ENCODE results near the gene GLP2R.
A peak's percentile ranks its signal among the peaks of the same experiment; 100 is the strongest.

The GLP2R gene

DNA sequence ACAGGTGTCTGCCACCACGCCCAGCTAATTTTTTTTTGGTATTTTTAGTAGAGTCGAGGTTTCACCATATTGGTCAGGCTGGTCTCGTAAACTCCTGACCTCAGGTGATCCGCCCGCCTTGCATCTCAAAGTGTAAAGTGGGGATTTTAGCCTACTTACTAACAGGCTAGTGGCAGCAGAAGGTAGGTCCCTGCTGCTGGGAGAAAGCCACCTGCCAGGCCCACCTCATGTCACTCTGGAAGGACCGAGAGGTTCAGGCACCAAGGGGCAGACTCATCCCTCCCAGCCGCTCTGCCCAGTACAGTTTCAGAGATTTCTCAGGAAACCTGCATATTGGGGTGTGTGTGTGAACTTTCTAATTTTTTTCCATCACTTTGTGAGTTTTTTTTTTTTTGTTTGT is 81.4 kb downstream of the GLP2R start:
- Mint-ChIP-seq H3K27ac (no peak overlapping the region), H3K27me3 (ENCODE audit: low read depth) (peaks cover 17% of the 10 kb centered on the region), H3K36me3 (ENCODE audit: low read depth) (no peaks in the 10 kb centered on the region), H3K9me3 (no peaks in the 10 kb centered on the region), H3K4me1 (peaks cover 14% of the 10 kb centered on the region), H3K4me3 (no peak overlapping the region)
- TF ChIP-seq, protein P1, sequence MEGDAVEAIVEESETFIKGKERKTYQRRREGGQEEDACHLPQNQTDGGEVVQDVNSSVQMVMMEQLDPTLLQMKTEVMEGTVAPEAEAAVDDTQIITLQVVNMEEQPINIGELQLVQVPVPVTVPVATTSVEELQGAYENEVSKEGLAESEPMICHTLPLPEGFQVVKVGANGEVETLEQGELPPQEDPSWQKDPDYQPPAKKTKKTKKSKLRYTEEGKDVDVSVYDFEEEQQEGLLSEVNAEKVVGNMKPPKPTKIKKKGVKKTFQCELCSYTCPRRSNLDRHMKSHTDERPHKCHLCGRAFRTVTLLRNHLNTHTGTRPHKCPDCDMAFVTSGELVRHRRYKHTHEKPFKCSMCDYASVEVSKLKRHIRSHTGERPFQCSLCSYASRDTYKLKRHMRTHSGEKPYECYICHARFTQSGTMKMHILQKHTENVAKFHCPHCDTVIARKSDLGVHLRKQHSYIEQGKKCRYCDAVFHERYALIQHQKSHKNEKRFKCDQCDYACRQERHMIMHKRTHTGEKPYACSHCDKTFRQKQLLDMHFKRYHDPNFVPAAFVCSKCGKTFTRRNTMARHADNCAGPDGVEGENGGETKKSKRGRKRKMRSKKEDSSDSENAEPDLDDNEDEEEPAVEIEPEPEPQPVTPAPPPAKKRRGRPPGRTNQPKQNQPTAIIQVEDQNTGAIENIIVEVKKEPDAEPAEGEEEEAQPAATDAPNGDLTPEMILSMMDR (IDR thresholded peaks at IDR 0.05; ENCODE audit: unreplicated experiment in 3 of 3): no peak

DNA sequence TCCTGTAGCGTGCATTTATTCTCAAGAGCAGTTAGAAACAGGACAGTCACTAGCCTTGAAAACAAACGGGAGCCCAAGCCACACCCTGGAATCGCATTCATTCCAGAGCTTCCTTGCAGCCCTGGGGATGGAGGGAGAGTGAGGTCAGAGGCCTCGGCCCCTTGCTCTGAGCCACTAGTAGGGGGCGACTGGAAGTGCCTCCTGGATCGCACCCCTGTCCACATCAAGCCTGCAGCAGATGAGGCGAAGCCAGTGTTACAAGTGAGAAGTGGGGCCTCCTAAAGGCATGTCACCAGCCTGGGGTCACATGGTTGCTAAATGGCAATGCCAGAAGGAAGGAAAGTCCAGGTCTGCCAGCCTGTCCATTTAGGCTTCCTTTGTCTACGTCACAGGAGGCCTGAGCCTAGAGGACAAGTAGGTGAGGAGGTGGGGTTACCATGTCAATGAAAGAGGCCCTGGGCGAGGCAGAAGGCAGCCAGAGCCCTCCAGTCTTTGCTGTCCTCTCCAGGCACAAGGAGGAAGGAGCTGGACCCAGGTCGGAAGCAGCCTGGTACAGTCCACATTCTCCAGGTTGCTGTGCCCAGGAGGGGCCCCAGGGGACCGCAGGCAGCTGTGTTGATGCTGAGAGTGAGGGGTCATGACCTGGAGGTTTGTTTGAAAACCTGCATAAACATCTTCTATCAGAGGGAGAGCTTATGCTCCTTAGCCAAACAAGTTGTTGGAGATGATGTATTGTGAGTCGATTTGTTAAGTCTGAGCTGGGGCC is 82.3 kb downstream of the GLP2R start:
- Mint-ChIP-seq H3K9me3 (no peaks in the 10 kb centered on the region), H3K27me3 (ENCODE audit: low read depth) (peaks cover 16% of the 10 kb centered on the region), H3K4me1 (peaks cover 11% of the 10 kb centered on the region), H3K4me3 (no peak overlapping the region), H3K36me3 (ENCODE audit: low read depth) (no peaks in the 10 kb centered on the region), H3K27ac (no peak overlapping the region)
- TF ChIP-seq, protein P1 (IDR thresholded peaks at IDR 0.05; ENCODE audit: unreplicated experiment in 3 of 3): no peak

DNA sequence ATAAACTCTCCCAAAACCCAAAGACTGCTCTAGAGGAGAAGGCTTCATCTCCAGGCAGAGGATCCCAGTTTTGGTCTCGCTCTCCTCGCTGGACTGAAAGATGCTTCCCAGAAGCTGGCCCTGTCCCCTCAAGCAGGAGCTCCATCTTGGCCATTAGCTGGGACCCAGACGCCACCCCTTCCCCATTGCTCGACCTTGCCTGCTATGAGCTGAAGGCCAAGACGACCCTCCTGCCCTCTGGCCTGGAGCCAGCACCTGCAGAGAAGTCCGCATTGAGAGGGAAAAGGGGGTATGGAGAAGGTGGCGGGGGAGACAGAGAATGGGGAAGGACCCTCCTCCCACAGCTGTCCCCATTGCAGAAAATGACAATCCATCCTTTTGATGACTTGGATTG is 82.9 kb downstream of the GLP2R start:
- Mint-ChIP-seq H3K27me3 (ENCODE audit: low read depth) (peaks cover 11% of the 10 kb centered on the region), H3K36me3 (ENCODE audit: low read depth) (no peaks in the 10 kb centered on the region), H3K4me1 (peaks cover 11% of the 10 kb centered on the region), H3K9me3 (no peaks in the 10 kb centered on the region), H3K4me3 (no peak overlapping the region), H3K27ac (no peak overlapping the region)
- TF ChIP-seq, protein P1 (IDR thresholded peaks at IDR 0.05; ENCODE audit: unreplicated experiment in 3 of 3): no peak

DNA sequence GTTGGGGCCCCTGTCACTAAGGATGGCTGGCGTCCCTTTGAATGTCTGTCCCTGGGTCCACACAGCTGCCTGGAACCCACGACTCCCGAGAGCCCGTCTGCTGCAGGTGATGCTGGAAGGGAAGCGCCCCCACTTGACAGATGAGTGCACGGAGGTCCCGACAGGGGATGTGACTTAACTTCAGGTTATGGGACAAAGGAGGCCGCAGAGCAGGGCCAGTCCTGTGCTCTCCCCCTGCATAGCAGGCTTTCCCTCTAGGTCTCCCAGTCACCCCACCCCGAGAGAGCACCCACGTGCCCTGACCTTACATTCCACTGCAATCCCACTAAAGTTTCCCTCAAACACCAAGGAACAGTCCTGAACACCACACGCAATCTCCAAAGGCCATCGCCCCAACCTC is 85.4 kb downstream of the GLP2R start:
- TF ChIP-seq, protein P1 (IDR thresholded peaks at IDR 0.05; ENCODE audit: unreplicated experiment in 3 of 3): no peak
- Mint-ChIP-seq H3K9me3 (no peaks in the 10 kb centered on the region), H3K27ac (peak overlapping the region in 1 of 3 experiments; percentile 18), H3K27me3 (ENCODE audit: low read depth) (peaks cover 4% of the 10 kb centered on the region), H3K4me3 (no peak overlapping the region), H3K4me1 (peaks cover 11% of the 10 kb centered on the region), H3K36me3 (ENCODE audit: low read depth) (peaks cover 5% of the 10 kb centered on the region)

DNA sequence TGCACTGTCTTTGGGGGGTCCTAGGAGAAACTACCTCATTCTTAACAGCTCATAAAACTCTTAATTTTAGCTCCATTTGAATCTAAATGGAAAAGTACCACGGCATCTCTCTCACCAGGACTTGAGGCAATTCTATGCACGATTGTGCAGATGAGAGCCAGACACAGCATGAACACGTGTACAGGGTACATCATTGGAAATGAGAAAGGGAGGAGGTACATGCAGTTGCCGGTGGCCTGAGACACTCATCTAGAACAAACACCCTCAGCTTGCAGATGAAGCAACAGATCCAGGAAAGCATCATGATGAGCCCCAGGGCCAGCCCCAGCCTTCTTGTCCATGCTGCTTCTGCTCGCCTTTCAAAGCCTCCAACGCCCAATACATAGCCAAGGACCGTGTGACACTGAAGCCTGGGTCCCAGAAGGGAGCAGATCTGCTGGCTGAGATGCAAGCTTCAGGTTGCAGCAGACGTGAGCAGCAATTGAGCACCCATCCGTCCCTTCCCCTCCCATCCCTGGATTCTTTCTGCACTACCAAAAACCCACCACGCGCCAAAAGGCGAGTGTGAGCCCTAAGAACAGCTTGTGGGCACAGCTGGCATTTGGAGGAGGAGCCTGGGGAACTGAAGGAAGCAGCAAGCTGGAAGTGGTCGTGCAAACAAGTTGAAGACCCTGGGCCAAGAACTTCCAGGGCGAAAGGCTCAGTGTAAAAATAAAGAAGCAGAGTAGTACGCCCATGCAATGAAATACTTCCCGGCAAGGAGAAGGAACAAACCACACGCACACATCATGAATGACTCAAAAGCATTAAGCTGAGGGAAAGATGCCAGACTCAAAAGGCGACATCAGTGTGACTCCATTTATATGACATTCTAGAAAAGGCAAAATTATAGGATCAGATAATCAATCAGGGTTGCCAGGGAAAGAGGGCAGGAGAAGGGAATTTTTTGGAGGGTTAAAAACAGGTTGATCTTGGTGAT is 86.7 kb downstream of the GLP2R start:
- Mint-ChIP-seq H3K27me3 (ENCODE audit: low read depth) (peaks cover 4% of the 10 kb centered on the region), H3K36me3 (ENCODE audit: low read depth) (peaks cover 5% of the 10 kb centered on the region), H3K4me1 (peaks cover 11% of the 10 kb centered on the region), H3K27ac (no peak overlapping the region), H3K4me3 (no peak overlapping the region), H3K9me3 (no peaks in the 10 kb centered on the region)
- TF ChIP-seq, protein P1 (IDR thresholded peaks at IDR 0.05; ENCODE audit: unreplicated experiment in 3 of 3): no peak
